Calu3 (cell line): Measurements from ENCODE around the gene FBLN2. TPM values are rescaled to one million over a fixed set of nuclear protein-coding genes. Genes with fewer than 3 reads are reported as not detected.

Experiments
- BruUV-seq: library from RNA; stranded (reverse); fragments of 400-500 nt; replicated peaks from 2 replicates; lab custom pipeline; 2021; lab: Mats Ljungman, UMichigan
- CTCF ChIA-PET: fragments of 300-600 bp; sonication (Branson Sonifier 250); formaldehyde crosslinking; loops from one replicate; lab custom pipeline; 2022; ENCODE audit warnings: antibody characterized with exemption; lab: Charles Lee
- DNase-seq: peaks from one replicate; pipeline ENCODE4 v3.0.0; 2022
- H3K27ac Mint-ChIP-seq: one replicate; pipeline ENCODE4 v1.8.0; 2022; ENCODE audit warnings: mixed read lengths; ENCODE audit not compliant: unreplicated experiment
- H3K27me3 Mint-ChIP-seq: one replicate; pipeline ENCODE4 v1.8.0; 2022; ENCODE audit warnings: mixed read lengths; ENCODE audit not compliant: unreplicated experiment
- H3K36me3 Mint-ChIP-seq: one replicate; pipeline ENCODE4 v1.8.0; 2022; ENCODE audit warnings: mild to moderate bottlenecking, moderate library complexity, mixed read lengths; ENCODE audit not compliant: insufficient read depth, unreplicated experiment
- H3K4me1 Mint-ChIP-seq: one replicate; pipeline ENCODE4 v1.8.0; 2022; ENCODE audit warnings: mild to moderate bottlenecking, low read depth, mixed read lengths; ENCODE audit not compliant: unreplicated experiment
- H3K4me3 Mint-ChIP-seq: one replicate; pipeline ENCODE4 v1.8.0; 2022; ENCODE audit warnings: mild to moderate bottlenecking, low read depth, moderate library complexity, mixed read lengths; ENCODE audit not compliant: unreplicated experiment
- H3K9me3 Mint-ChIP-seq: one replicate; pipeline ENCODE4 v1.8.0; 2022; ENCODE audit warnings: low read depth, mixed read lengths; ENCODE audit not compliant: unreplicated experiment
- CTCF ChIP-seq: fragments of 200-600 bp; IDR thresholded peaks from one replicate; pipeline ENCODE4 v1.8.0; 2022; ENCODE audit warnings: antibody characterized with exemption; ENCODE audit not compliant: unreplicated experiment
- intact Hi-C: fragments of 100-400 bp; cut with micrococcal nuclease; formaldehyde crosslinking; loops from one replicate; pipeline ENCODE4 v1.10.0; 2022; ENCODE audit not compliant: unreplicated experiment
- total RNA-seq: library from RNA; stranded (reverse); gene quantifications from 2 replicates; pipeline ENCODE4 v1.2.3, GENCODE V29; 2022

The FBLN2 gene
- total RNA-seq, 1 experiment from 2014 or later: not detected

DNA sequence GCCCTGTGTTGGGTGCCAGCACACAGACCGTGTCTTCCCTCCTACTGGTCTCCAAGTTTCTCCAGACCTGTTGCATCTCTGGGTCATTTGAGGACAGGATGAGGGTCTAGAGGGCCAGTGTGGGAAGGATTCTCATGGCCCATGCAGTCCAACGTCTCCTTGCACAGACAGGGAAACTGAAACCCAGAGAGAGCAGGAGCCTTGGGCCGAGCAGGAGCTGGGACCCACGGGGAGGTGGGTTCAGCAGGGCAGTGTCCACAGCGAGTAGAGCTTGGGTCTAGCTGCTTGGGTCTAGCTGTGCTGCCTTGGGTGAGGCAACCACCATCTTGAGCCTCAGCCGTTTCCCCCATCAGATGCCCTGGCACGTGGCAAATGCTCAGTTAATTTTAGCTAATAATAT lies 36.5 kb upstream of the FBLN2 start:
- CTCF ChIA-PET: interaction anchor here (1.0 kb wide), 1 partner anchor 44 kb away, joined by 3 read pairs; no protein-coding TSS in a partner anchor
- no peaks in the 10 kb centered on the region for H3K9me3 Mint-ChIP-seq
- H3K36me3 Mint-ChIP-seq: no peaks in the 10 kb centered on the region
- H3K4me3 Mint-ChIP-seq: no peak overlapping the region
- BruUV-seq: no TSS peak
- DNase-seq: no peak
- no peaks in the 10 kb centered on the region for H3K27me3 Mint-ChIP-seq
- no peak overlapping the region for H3K27ac Mint-ChIP-seq
- intact Hi-C loops: no loop called here
- TF ChIP-seq CTCF: no peak
- peaks cover 16% of the 10 kb centered on the region for H3K4me1 Mint-ChIP-seq

- no peak for DNase-seq
- intact Hi-C loops: no loop called here
- Mint-ChIP-seq H3K27ac (no peak overlapping the region), H3K27me3 (no peaks in the 10 kb centered on the region), H3K4me1 (peaks cover 12% of the 10 kb centered on the region), H3K36me3 (no peaks in the 10 kb centered on the region), H3K9me3 (no peaks in the 10 kb centered on the region), H3K4me3 (no peak overlapping the region)
- CTCF ChIA-PET: interaction anchor here (1.0 kb wide), 1 partner anchor 43 kb away, joined by 3 read pairs; no protein-coding TSS in a partner anchor
- no TSS peak for BruUV-seq
- no peak for TF ChIP-seq CTCF
Measured at GRCh38 chr3:13513051-13513912, 35.6 kb upstream of the FBLN2 start.

DNA sequence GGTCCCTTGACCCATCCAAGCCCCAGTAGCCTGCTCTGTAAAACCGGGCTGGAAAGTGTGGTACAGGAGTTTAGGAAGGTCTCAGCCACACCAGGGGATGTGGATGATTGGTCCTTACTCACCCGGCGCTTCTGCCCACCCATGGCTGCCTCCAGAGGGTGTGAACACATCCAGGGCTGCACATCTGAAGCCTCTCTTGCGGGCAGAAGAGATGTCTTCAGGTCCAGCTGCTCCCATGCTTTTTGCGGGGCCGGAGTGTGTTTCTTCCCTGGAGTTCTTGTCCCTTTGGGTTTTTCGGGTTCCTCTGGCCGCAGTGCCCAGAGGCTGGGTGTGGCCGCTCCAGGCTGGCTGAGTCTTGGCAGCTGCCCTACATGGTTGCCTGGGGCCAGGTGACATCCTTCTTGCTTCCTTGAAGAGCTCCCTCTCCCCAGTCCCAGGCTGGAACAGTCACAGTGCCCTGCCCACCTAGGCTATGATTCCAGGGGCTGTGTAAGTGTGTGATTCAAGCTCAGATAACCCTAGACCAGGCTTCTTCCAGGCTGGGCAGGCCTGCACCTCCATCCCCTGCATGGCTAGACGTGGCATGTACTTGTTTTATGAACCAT lies 34.9 kb upstream of the FBLN2 start:
- peak; percentile 48 for DNase-seq
- H3K4me3 Mint-ChIP-seq: no peak overlapping the region
- no peak overlapping the region for H3K27ac Mint-ChIP-seq
- H3K9me3 Mint-ChIP-seq: no peaks in the 10 kb centered on the region
- BruUV-seq: no TSS peak
- no peak for TF ChIP-seq CTCF
- intact Hi-C loops: no loop called here
- no peaks in the 10 kb centered on the region for H3K27me3 Mint-ChIP-seq
- H3K36me3 Mint-ChIP-seq: no peaks in the 10 kb centered on the region
- CTCF ChIA-PET: no interaction called here
- peaks cover 12% of the 10 kb centered on the region for H3K4me1 Mint-ChIP-seq

GRCh38 chr3:13514639-13515435 lies 34.1 kb upstream of the FBLN2 start:
- CTCF ChIA-PET: no interaction called here
- H3K4me1 Mint-ChIP-seq: peaks cover 12% of the 10 kb centered on the region
- no peaks in the 10 kb centered on the region for H3K9me3 Mint-ChIP-seq
- no peaks in the 10 kb centered on the region for H3K36me3 Mint-ChIP-seq
- BruUV-seq: no TSS peak
- no peak for DNase-seq
- H3K27ac Mint-ChIP-seq: no peak overlapping the region
- H3K27me3 Mint-ChIP-seq: no peaks in the 10 kb centered on the region
- intact Hi-C loops: no loop called here
- no peak overlapping the region for H3K4me3 Mint-ChIP-seq
- TF ChIP-seq CTCF: no peak
